Upper lobe of left lung (tissue), 4 donors: Measurements from ENCODE around the gene CLN5.

Source experiments
- POLR2AphosphoS5 ChIP-seq, 2 donors: sonication (generic); formaldehyde crosslinking; IDR thresholded peaks; one replicate each; pipeline ENCODE4 v1.5.1; 2017; ENCODE audit warnings: antibody characterized with exemption in 2 of 2
- TF ChIP-seq, protein P1 (sequence below), 6 experiments: fragments of 450-650 bp in 4 of 6; fragments of 200-600 bp in 2 of 6; sonication (generic) in 2 of 6; IDR thresholded peaks; one replicate each; pipeline ENCODE4 v1.5.1; 2016 to 2019; ENCODE audit warnings: antibody characterized with exemption in 6 of 6

DNA sequence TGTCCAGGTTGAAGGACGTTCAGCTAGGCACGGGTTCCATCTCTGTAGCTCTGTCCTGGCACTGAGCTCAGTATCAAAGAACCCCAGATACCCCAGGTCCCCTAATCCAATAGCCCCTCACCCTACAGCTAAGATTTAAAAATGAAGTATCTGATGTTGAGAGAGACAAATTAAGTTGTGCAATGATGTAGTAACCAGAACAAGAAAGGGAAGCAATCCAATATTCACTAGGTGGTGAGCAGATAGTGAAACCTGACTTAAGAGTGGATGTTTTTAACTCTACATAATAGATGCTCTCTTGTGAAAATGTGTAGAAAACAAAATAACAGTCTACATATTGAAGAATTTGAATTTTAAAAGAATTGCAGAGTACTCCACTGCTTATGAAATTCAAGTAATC, 41.8 kb upstream of the CLN5 start:
- TF ChIP-seq, protein P1, sequence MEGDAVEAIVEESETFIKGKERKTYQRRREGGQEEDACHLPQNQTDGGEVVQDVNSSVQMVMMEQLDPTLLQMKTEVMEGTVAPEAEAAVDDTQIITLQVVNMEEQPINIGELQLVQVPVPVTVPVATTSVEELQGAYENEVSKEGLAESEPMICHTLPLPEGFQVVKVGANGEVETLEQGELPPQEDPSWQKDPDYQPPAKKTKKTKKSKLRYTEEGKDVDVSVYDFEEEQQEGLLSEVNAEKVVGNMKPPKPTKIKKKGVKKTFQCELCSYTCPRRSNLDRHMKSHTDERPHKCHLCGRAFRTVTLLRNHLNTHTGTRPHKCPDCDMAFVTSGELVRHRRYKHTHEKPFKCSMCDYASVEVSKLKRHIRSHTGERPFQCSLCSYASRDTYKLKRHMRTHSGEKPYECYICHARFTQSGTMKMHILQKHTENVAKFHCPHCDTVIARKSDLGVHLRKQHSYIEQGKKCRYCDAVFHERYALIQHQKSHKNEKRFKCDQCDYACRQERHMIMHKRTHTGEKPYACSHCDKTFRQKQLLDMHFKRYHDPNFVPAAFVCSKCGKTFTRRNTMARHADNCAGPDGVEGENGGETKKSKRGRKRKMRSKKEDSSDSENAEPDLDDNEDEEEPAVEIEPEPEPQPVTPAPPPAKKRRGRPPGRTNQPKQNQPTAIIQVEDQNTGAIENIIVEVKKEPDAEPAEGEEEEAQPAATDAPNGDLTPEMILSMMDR (IDR thresholded peaks at IDR 0.05), result no peak
- TF ChIP-seq POLR2AphosphoS5 (IDR thresholded peaks at IDR 0.05), result no peak
